AG09319 (cell line): ENCODE results near the gene SH2B3.
A peak's percentile ranks its signal among the peaks of the same experiment; 100 is the strongest.

ENCODE experiments used
- DNase-seq: peaks from one replicate; pipeline ENCODE4 v3.0.0-alpha.2; 2010; ENCODE audit warnings: low read depth; ENCODE audit errors: extremely low read depth
- TF ChIP-seq, protein P1 (sequence below): IDR thresholded peaks from 2 replicates; pipeline ENCODE4 v1.5.1; 2011; ENCODE audit warnings: low read depth, mild to moderate bottlenecking, inconsistent platforms, low read length, moderate library complexity

SH2B3 gene

DNA sequence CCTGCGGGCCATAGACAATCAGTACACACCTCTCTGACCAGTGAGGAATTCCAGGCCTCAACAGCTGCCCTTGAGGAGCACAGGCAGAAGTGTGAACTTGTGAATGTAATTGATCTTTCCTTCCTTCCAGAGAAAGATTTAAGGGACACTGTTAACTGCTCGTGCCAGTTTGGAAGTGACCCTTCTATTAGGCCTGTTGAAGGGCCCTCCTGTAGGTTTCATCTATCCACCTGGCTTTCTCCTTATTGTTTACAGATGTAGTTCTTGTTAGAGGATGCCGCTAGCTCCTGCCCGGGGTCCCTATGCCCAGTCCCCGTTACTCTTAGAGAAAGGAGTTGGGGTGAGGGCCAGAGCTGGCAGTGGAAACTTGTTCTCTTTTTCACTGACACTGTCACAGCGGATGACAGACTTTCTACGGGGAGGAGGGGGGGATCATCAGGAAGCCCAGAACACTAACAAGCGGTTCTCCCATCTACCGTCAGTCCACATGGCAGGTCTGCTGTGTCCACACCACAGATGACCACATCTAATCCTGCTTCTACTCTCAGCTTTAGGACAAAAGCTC, 42.6 kb downstream of the SH2B3 start:
- DNase-seq = no peak
- TF ChIP-seq, protein P1, sequence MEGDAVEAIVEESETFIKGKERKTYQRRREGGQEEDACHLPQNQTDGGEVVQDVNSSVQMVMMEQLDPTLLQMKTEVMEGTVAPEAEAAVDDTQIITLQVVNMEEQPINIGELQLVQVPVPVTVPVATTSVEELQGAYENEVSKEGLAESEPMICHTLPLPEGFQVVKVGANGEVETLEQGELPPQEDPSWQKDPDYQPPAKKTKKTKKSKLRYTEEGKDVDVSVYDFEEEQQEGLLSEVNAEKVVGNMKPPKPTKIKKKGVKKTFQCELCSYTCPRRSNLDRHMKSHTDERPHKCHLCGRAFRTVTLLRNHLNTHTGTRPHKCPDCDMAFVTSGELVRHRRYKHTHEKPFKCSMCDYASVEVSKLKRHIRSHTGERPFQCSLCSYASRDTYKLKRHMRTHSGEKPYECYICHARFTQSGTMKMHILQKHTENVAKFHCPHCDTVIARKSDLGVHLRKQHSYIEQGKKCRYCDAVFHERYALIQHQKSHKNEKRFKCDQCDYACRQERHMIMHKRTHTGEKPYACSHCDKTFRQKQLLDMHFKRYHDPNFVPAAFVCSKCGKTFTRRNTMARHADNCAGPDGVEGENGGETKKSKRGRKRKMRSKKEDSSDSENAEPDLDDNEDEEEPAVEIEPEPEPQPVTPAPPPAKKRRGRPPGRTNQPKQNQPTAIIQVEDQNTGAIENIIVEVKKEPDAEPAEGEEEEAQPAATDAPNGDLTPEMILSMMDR = no peak

GRCh38 chr12:111448846-111449790, 43.4 kb downstream of the SH2B3 start:
- TF ChIP-seq, protein P1 = no peak
- DNase-seq = no peak

GRCh38 chr12:111450676-111451075, 45.0 kb downstream of the SH2B3 start:
- no peak for DNase-seq
- TF ChIP-seq, protein P1 = no peak

- TF ChIP-seq, protein P1 = no peak
- no peak for DNase-seq
Observed at GRCh38 chr12:111451232-111451631, 45.5 kb downstream of the SH2B3 start.

GRCh38 chr12:111451649-111452129, 46.0 kb downstream of the SH2B3 start:
- no peak for DNase-seq
- TF ChIP-seq, protein P1 = peak; percentile 72

DNA sequence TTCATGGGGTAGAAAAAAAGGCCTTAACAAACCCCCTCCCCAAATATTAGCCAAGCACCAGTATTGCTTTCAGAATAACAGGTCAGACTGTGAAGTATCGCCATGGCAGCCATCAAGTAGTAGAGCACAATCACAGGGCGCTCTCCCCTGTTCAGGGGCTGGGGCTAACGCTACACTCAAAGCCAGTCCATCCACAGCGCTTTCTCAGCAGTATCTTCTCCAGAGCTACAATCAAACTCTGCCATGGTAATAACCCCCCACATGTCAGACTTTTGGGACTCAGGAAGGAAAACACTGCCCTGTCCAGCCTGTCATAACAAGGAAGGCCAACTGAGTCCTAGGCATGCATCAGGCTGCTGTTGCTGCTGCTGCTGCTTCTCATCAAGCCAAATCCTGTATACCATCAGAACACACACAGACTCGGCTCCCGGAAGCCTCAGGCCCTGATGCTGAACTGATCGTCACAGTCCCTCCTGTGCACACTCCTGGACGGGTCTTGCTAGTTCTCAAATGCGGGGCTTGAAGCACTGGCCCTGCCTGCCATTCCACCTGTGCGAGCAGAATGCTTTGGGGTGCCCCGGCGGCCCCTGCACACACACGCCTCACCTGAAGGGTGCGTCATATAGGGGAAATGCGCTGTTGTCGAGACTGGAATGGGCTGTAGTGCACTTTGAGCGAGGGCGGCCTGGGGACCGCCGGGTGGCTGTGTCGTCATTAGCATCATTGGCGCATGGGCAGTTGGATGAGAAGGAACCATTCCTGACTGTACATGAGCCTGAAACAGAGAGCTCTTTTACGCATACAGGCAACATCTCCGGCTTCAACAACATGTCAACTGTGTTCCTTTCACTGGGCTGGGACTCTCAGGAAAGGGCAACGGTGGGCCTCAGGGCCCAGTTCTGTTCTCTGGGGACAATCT, 47.6 kb downstream of the SH2B3 start:
- no peak for DNase-seq
- TF ChIP-seq, protein P1 = no peak
